Glomerular visceral epithelial cell (primary cell): Measurements from ENCODE around the gene HABP4.

Experiments used
- DNase-seq: peaks from one replicate; pipeline ENCODE4 v3.0.0-alpha.2; 2016; ENCODE audit errors: extremely low spot score

The HABP4 gene, protein sequence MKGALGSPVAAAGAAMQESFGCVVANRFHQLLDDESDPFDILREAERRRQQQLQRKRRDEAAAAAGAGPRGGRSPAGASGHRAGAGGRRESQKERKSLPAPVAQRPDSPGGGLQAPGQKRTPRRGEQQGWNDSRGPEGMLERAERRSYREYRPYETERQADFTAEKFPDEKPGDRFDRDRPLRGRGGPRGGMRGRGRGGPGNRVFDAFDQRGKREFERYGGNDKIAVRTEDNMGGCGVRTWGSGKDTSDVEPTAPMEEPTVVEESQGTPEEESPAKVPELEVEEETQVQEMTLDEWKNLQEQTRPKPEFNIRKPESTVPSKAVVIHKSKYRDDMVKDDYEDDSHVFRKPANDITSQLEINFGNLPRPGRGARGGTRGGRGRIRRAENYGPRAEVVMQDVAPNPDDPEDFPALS

DNA sequence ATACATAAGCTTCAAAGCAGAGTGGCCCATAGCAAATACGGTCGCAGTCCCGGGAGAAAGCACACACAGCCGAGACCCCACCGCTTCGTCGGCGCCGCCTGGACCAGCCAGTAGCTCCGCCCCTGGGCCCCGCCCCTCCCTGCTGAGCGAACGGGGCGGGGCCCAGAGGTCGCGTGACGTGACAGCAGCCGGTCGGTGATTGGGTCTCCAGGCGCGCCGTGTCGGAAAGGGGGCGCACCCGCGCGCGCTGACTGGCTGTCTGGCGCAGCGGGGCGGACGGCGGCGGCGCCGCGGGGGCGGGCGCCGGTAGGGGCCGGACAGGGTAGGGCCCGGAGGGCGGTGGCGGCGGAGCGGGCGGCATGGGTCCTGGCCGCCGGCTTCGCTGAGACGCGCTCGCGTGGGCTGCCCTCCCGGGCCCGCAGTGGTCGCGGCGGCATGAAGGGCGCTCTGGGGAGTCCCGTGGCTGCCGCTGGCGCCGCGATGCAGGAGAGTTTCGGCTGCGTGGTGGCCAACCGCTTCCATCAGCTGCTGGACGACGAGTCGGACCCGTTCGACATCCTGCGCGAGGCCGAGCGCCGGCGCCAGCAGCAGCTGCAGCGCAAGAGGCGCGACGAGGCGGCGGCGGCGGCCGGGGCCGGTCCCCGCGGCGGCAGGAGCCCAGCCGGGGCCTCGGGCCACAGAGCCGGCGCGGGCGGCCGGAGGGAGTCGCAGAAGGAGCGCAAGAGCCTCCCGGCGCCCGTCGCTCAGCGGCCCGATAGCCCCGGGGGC lies at the start of gene HABP4:
TSS of gene HABP4 (plus strand) at position 325 of the 768 bp plus-strand sequence. CDS start at position 436, 111 bp downstream.
- DNase-seq: peak; percentile 96

DNA sequence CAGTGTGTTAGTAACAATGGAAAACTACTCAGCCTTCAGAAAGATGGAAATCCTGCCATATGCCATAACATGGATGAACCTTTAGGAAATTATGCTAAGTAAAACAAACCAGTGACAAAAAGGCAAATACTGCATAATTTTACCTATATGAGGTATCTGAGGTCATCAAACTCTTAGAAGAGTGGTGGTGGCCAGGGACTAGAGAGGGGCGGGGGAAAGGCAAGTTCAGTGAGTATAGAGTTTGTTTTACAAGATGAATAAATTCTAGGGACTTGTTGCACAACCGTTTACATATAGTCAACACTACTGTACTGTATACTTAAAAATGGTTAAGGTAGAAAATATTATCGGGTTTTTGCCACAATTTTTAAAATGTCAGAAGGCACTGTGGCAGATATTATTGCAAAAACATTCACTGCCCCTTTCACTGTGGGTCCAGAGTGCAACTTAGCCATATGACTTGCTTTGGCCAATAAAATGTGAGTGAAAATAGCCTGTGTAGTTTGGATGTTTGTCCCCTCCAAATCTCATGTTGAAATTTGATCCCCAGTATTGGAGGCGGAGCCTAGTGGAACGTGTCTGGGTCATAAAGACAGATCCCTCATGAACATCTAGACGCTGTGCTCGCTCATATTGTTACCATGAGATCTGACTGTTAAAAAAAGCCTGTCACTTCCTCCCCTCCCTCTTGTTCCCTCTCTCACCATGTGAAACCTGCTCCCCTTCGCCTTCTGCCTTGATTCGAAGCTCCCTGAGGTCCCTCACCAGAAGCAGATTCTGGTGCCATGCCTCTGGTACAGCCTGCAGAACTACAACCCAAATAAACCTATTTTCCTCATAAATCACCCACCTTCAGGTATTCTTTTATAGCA lies 41.3 kb upstream of the HABP4 start:
- DNase-seq: no peak

DNA sequence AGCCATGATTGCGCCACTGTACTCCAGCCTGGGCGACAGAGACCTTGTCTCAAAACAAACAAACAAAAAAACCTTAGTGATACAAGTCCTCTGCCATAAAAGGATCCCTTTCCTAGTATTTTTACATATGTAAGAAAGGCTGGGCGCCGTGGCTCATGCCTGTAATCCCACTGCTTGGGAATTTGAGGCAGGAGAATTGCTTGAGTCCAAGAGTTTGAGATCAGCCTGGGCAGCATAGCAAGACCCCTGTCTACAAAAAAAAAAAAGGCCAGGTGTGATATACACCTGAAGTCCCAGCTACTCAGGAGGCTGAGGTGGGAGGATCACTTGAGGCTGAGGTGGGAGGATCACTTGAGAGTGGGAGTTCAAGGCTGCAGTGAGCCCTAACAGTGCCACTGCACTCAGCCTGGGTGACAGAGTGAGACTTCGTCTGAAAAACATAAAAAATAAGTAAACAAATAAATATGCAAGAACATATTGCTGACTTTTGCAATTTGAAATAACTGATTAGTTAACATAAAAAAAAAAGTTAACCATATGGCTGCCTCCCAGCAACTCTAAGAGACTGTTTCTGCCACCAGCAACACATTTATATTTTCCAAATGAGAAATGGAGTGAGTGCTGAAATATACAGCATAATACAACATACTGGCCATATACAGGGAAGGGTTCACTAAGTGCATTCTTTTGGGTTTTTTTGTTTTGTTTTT lies 38.7 kb upstream of the HABP4 start:
- no peak for DNase-seq

DNA sequence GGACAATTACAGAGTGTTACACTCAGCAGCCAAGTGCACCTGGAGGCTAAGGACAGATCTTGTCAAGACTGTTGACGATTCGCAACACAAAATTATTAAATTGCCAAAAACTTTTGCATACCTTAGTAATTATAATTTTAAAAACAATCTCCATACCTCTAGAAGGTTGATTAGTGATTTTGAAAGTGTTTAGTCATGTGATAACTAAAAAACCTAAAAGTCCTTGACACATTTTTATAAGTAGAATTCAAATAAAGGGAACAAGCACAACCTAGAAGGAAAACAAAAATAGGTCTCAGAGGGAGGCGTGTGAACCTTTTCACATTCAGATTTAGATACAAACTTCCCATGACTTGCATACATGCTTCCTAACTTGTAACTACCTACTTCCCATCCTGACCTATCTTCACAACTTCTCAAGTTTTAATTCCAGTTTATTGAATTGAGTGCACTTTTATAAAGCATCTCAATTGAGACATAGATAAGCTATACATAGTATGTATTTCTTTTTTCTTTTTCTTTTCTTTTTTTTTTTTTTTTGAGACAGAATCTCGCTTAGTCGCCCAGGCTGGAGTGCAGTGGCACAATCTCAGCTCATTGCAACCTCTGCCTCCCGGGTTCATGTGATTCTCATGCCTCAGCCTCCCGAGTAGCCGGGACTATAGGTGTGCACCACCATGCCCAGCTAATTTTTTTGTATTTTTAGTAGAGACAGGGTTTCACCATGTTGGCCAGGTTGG lies 37.6 kb upstream of the HABP4 start:
- DNase-seq: no peak

DNA sequence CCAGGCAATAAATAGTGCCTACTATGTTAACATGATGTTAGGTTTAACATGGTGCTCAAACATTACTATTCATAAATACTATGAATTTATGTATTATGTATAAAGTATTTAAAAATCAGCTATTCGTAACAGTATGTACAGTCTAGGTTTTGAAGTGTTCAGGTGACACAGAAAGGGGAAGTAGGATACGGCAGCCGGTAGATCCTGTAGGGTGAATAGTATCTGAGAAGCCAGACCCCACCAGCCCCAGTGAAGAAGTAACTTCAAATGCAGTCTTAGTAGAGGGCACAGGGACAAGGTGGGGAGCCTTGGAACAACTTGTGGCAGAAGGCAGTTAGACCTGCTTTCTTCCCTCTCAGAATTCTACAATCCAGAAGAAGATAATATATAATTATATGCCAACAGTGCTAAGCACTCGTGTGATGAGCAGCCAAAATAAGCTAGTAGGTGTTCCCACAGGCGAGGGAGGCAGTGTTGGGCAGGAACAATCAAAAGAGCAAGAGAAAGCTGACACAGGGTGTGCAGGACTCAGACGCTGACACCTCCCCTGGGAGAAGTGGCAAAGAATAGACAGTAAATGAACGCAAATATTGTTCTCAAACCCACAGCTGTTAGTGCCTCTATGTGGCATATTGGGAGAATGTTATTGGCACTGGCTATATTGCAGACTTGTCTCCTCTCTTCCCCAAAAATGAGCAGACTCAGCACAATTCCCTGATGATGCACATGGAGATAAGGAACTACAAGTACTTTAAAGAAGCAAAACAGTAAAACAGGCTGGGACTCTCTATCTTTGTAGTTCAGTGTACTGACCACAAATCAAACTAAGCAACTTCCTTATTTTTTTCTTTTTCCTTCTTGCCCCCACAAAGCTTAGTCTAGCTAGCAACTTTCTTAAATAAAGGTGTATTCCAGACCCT lies 36.4 kb upstream of the HABP4 start:
- no peak for DNase-seq

DNA sequence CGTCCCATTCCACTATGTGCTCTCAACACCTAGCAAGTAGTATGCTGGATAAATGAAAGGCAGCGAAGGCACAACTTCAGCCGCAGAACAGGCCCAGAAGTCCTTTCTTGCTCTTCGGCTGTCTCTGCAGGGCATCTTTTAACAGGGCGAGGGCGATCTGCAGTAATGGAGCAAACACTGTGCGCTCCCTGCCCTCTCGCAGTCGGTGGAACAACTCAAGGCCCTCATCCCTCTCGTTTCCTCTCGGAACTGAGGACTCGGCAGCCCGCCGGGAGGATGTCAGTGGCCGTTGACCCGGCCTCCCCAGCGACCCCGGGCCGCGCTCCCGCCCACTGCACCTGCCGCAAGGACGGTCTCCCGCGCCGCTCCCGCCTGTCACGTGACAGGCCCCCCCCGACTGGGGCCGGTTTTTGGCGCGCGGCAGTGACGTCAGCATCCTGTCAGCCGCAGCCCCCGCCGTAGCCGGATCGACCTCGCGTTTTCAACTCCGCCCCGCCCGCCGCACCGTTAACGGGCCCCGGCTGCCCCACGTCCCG lies 32.9 kb upstream of the HABP4 start:
- DNase-seq: peak; percentile 88

DNA sequence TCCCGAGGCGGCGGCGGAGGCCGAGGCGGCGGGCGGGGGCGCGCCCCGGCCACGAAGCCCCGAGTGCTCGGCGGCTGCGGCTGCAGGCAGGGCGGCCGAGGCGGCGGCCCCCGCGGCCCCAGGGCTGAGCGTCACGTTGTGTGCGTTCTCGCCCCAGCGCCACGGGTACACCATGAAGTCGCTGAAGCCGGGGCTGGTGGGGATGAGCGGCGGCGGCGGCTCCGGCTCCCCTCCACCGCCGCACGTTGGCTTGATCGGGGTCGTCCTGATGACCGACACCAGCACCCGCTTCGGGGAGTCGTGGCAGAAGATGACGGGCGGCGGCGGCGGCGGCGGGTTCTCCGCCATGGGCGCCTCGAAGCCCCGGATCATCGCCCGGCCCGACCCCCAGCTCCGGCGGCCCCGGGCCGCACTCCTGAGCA lies 32.3 kb upstream of the HABP4 start:
- no peak for DNase-seq

DNA sequence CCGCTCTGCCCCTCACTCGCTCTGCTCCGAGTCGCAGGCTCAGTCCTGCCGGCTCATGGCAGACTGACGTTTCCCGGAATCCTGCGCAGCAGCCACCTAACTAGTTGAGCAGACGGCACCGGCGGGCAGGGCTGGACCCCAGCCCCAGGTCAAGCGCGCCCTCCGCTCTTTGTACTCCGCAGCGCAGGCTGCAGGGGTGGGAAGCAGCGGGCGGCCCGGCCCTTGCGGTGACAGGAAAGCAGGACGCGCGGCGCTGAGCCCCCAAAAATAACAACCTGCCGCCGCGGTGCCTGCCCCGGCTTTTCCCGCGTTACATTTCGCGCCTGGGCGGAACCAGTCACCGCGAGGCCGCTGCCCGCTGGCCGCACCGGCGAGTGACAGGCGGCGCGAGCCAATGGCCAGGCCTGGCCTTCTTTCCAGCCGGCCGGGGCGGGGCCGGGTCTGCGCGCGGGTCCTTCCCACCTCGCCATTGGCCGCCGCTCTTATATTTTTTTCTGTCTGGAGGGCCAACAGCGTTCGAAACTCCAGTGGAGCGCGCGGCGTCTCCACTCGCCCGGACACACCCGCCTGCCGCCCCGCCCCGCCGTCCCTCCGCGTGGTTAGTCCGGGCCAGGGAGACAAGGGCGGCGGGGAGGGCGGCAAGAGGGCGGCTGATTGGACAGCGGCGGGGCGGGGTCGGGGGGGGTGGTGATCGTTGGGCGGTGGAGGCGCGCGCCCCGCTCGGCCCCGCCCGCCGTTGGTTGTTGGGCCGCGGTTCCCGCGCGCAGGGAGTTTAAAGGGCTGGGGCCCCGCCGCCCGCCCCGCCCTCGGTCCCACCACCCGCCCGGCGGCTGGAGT lies 31.7 kb upstream of the HABP4 start, which contains the start of gene ZNF367:
TSS of gene ZNF367 (minus strand) at position 288 of the 837 bp plus-strand sequence. CDS start 338 bp downstream, outside the sequence.
- peak; percentile 99 for DNase-seq

DNA sequence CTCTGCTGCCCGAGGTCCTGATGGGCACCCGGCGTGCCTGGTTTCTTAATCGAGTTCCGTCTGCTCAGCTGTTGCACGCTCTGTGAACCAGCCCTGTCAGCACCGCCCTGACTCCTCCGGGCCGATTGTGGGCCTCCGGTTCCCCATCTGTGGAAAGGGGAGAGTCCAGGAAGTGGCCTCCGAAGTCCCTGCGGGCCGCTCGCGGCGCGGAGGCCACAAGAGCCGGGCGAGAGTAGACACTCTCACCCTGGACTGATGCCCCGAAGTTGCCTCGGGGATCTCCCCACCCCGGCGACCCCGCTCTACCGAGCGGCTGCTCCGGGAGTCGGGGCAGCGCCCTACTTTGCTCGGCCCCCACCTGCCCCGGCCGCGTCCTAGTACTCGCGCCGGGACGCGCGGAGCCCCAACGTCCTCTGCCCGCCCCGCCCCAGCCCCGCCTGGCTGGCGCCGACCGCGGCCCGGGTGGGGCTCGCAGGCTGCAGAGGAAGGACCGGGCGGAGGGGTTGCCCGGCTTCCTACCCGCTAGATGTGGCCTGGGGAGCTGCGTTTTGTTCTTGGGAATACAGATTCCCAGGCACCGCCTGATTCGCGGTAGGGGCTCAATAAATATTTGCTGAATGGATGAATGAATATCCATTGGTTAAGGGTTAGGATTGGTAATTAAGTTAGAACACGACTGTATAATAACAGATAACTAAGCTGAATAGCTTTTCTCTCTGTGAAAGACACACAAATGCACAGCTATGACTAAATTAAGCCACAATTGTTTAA lies 30.9 kb upstream of the HABP4 start:
- DNase-seq: peak; percentile 83

DNA sequence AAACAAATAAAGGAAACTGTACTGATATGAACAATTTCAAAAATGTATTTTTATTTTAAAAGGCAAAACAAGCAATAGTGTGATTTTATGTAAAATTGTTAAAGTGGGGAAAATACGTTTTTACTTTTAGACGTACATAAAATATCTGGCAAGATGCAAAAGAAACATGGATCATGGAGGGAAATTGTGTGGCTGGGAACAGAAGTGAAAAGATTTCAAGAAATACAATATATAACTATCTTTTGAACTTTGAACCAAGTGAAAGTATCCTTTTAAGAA lies 30.3 kb upstream of the HABP4 start:
- no peak for DNase-seq

DNA sequence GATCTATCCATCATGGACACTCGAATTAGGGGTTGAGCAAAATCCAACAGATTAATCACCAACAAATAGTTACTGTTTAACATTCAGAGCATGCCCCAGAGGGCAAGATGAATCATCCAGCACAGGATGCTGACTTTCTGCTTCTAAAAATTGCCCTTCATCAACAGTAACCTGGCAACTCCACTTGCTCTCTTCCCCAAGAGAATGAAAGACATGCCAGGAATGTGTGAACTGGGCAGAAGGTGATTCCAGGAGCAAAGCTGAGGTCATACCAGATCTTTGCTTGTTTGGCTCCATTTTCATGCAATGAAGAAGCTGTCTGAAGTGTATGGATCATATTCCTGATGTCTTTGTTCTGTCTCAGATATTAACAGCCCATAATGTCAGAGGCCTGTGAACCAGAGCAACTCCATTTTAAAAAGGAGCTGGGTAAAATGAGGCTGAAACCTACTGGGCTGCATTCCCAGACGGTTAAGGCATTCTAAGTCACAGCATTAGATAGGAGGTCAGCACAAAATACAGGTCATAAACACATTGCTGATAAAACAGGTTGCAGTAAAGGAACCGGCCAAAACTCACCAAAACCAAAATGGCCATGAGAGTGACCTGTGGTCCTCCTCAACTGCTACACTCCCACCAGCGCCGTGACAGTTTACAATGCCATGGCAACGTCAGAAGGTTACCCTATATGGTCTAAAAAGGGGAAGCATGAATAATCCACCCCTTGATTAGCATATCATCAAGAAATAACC lies 29.3 kb upstream of the HABP4 start:
- DNase-seq: peak; percentile 98

DNA sequence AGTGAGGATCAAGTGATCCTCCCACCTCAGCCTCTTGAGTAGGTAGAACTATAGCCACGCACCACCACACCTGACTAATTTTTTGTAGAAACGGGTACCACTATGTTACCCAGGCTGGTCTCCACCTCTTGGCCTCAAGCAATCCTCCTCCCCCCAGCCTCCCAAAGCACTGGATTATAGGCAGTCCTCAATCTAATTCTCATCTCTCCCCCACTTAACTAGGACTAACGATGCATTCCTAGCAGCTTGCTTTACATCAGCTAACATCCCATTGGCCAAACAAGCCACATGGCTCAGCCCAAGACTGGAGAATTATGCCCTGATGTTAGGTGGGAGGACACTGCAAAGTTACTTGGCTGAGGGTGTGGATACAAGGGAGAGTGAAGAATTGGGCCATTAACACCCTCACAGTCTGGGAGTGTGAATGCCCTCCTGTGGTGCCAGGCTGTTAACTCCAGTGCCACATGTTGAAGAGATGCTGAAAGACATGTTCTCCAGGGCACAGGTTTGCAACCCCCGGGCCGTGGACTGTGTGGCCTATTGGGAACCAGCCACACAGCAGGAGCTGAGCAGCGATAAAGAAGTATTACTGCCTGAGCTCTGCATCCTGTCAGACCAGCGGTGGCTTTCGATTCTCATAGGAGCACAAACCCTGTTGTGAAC lies 26.5 kb upstream of the HABP4 start:
- DNase-seq: no peak

DNA sequence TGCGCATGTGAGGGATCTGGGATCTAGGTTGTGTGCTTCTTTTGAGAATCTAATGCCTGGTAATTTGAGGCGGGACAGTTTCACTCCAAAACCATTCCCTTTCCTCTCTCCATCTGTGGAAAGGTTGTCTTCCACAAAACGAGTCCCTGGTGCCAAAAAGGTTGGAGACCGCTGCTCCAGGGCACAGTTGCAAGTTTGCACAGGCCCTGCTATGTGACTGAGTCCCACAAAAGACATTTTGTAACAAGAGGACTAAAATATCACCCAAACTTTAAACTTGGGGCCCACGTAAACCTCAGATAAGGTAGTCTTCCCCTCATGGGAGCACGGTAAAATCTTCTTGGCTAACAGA lies 26.0 kb upstream of the HABP4 start:
- DNase-seq: no peak

DNA sequence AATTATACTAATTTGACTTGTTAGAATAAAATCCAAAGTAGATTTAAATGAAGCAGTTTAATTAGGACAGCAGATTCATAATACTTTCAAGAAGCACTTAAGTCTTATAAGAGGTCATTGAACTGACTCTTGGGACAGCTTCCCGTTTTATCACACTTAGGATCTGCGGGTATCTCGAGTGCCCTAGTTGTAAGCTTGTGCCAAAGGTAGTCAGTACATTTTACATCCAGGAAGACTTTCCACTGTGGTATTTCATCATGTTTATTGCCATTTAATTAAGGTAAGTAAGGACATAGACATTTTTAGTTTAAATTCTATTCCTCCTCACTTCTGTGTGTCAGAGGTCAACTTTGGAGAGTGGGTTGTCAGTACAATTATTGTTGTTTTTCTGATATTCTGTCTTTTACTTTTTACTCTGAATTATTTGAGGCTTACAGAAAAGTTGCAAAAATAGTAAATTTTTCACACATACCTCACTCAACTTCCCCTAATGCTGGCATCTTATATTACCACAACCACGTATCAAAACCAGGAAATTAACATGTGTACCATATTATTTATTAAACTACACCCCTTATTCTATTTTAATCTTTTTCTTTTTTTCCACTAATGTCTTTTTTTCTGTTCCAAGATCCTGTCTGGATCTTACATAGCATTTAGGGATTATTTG lies 24.3 kb upstream of the HABP4 start:
- DNase-seq: no peak

DNA sequence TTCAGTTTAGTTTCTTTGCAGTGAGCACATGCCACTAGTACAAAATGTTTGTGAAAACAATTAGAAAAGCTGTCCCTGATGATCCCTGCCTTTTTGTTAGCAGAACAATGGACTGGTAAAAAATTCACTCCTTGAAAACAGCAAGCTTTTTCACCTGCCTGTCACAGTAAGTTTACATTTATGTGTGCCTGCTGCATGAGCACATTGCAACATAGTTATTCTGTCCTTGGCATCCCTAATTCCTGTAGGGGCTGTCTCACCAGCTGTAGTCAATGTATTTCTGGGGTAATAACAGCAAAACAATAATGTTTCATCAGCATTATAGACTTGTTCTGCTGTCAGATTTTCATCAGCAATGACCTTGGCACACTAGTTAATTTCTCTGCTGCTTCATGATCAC lies 20.2 kb upstream of the HABP4 start:
- no peak for DNase-seq

DNA sequence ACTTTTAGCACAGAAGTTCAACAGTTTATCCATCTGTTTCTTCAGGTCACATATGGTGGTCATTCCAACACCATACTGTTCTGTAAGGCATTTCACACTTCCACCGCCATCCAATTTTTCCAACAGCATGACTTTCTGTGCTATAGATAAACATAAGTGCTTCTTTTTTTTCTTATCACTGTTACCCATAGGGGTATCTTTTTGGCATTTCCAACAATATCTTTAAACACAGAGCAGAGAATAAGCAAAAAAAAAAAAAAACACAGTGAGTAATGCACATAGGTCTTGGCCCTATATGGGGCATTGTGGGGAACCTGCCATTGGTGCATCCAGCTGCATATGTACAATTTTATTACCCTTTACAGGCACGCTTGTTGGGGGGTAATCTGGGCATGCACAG lies 19.6 kb upstream of the HABP4 start:
- no peak for DNase-seq
